A673 (cell line): ENCODE data around the gene PIM3. TPM values are rescaled to one million over a fixed set of nuclear protein-coding genes. Genes with fewer than 3 reads are reported as not detected.

ENCODE experiments used
- BruUV-seq: library from RNA; stranded (reverse); fragments of 400-500 nt; replicated peaks from 2 replicates; lab custom pipeline; 2021; lab: Mats Ljungman, UMichigan
- CTCF ChIA-PET: fragments of 300-600 bp; sonication (Branson Sonifier 250); formaldehyde crosslinking; loops from one replicate; lab custom pipeline; 2022; ENCODE audit warnings: antibody characterized with exemption; lab: Charles Lee
- POLR2A ChIA-PET: fragments of 300-600 bp; sonication (Branson Sonifier 250); formaldehyde crosslinking; loops from one replicate; lab custom pipeline; 2022; ENCODE audit warnings: antibody characterized with exemption; ENCODE audit not compliant: low non-redundant PET; lab: Charles Lee
- DNase-seq: peaks from one replicate; pipeline ENCODE4 v3.0.0-alpha.2; 2015; ENCODE audit warnings: low spot score
- H3K27ac ChIP-seq: fragments of 200-600 bp; sonication (generic); 2 replicates; pipeline ENCODE4 v1.5.1; 2016; ENCODE audit warnings: mixed run types, low read depth, mild to moderate bottlenecking, mixed read lengths, antibody characterized with exemption, low read length; ENCODE audit not compliant: poor library complexity, severe bottlenecking
- H3K27me3 ChIP-seq: fragments of 200-600 bp; sonication (generic); replicated peaks from 2 replicates; pipeline ENCODE4 v1.6.1; 2017; ENCODE audit warnings: mixed run types, low read depth, mild to moderate bottlenecking, mixed read lengths, antibody characterized with exemption, low read length; ENCODE audit not compliant: insufficient read depth, poor library complexity
- H3K36me3 ChIP-seq: fragments of 200-600 bp; sonication (generic); 2 replicates; pipeline ENCODE4 v1.6.1; 2016; ENCODE audit warnings: mixed run types, mild to moderate bottlenecking, mixed read lengths, antibody characterized with exemption, low read length; ENCODE audit not compliant: insufficient read depth, poor library complexity, severe bottlenecking
- H3K4me1 ChIP-seq: fragments of 200-600 bp; sonication (generic); 2 replicates; pipeline ENCODE4 v1.6.1; 2017; ENCODE audit warnings: mixed run types, mild to moderate bottlenecking, mixed read lengths, antibody characterized with exemption, low read length; ENCODE audit not compliant: insufficient read depth, poor library complexity, severe bottlenecking
- H3K4me3 ChIP-seq: fragments of 200-600 bp; sonication (generic); 2 replicates; pipeline ENCODE4 v1.5.1; 2016; ENCODE audit warnings: low read depth, mixed run types, mild to moderate bottlenecking, mixed read lengths, low read length; ENCODE audit not compliant: poor library complexity, severe bottlenecking
- H3K9me3 ChIP-seq: fragments of 200-600 bp; sonication (generic); 2 replicates; pipeline ENCODE4 v1.6.1; 2016; ENCODE audit warnings: mixed run types, low read depth, mild to moderate bottlenecking, mixed read lengths, antibody characterized with exemption, low read length; ENCODE audit not compliant: poor library complexity, severe bottlenecking
- CTCF ChIP-seq: fragments of 300-800, 200-600 bp; sonication (generic); conservative IDR thresholded peaks from 2 replicates; pipeline ENCODE4 v1.5.1; 2017; ENCODE audit warnings: low read depth, mild to moderate bottlenecking, antibody characterized with exemption, low read length, moderate library complexity, mixed read lengths
- EZH2 ChIP-seq: fragments of 200-600 bp; sonication (generic); IDR thresholded peaks from 2 replicates; pipeline ENCODE4 v1.6.1; 2017; ENCODE audit warnings: borderline replicate concordance, low read depth, mild to moderate bottlenecking, mixed read lengths, antibody characterized with exemption, low read length; ENCODE audit not compliant: poor library complexity, severe bottlenecking
- intact Hi-C: fragments of 100-400 bp; cut with micrococcal nuclease; formaldehyde crosslinking; loops from one replicate; pipeline ENCODE4 v1.10.0; 2022; ENCODE audit not compliant: unreplicated experiment
- total RNA-seq: library from RNA; stranded (reverse); gene quantifications from 2 replicates; pipeline ENCODE4 v1.2.3, GENCODE V29; 2021

PIM3 gene
- total RNA-seq, 1 experiment from 2014 or later: 71.3 TPM

GRCh38 chr22:49968831-49969661 is 8.5 kb downstream of the PIM3 start:
- TF ChIP-seq CTCF (no peak), EZH2 (no peak)
- POLR2A ChIA-PET: no interaction called here
- Histone ChIP-seq H3K27ac (no peak overlapping the region), H3K9me3 (no peaks in the 10 kb centered on the region), H3K4me1 (peaks cover 14% of the 10 kb centered on the region), H3K27me3 (no peaks in the 10 kb centered on the region), H3K36me3 (peaks cover 5% of the 10 kb centered on the region), H3K4me3 (no peak overlapping the region)
- no TSS peak for BruUV-seq
- CTCF ChIA-PET: no interaction called here
- intact Hi-C loops: no loop called here
- DNase-seq: no peak

GRCh38 chr22:49969751-49970527 is 9.4 kb downstream of the PIM3 start:
- CTCF ChIA-PET: no interaction called here
- BruUV-seq: no TSS peak
- no peak for DNase-seq
- Histone ChIP-seq H3K9me3 (no peaks in the 10 kb centered on the region), H3K27me3 (no peaks in the 10 kb centered on the region), H3K27ac (peak overlapping the region; percentile 89), H3K4me1 (peaks cover 11% of the 10 kb centered on the region), H3K36me3 (no peaks in the 10 kb centered on the region), H3K4me3 (no peak overlapping the region)
- intact Hi-C loops: no loop called here
- TF ChIP-seq CTCF: no peak
- no peak for TF ChIP-seq EZH2
- POLR2A ChIA-PET: no interaction called here

GRCh38 chr22:49970528-49971231 is 10.1 kb downstream of the PIM3 start:
- Histone ChIP-seq H3K27me3 (no peaks in the 10 kb centered on the region), H3K36me3 (no peaks in the 10 kb centered on the region), H3K4me3 (peak overlapping the region; percentile 56), H3K9me3 (no peaks in the 10 kb centered on the region), H3K27ac (peak overlapping the region; percentile 89), H3K4me1 (peaks cover 11% of the 10 kb centered on the region)
- CTCF ChIA-PET: interaction anchor here (0.7 kb wide), 1 partner anchor 11 kb away, joined by 3 read pairs; no protein-coding TSS in a partner anchor
- DNase-seq: peak; percentile 99
- intact Hi-C loops: no loop called here
- no peak for TF ChIP-seq EZH2
- TF ChIP-seq CTCF: no peak
- BruUV-seq: no TSS peak
- POLR2A ChIA-PET: interaction anchor here (0.6 kb wide), 1 partner anchor 10 kb away, joined by 8 read pairs; no protein-coding TSS in a partner anchor
